ENCODE data around the gene ATF2. TPM values are rescaled to one million over a fixed set of nuclear protein-coding genes. Genes with fewer than 3 reads are reported as not detected.

ATF2 gene
- total and polyA plus RNA-seq, 9 of the 15 experiments (the other 6 are each of a cell fraction or from before 2014, with no cell fraction given), result 24.2 to 111 (median 45.9) TPM

DNA sequence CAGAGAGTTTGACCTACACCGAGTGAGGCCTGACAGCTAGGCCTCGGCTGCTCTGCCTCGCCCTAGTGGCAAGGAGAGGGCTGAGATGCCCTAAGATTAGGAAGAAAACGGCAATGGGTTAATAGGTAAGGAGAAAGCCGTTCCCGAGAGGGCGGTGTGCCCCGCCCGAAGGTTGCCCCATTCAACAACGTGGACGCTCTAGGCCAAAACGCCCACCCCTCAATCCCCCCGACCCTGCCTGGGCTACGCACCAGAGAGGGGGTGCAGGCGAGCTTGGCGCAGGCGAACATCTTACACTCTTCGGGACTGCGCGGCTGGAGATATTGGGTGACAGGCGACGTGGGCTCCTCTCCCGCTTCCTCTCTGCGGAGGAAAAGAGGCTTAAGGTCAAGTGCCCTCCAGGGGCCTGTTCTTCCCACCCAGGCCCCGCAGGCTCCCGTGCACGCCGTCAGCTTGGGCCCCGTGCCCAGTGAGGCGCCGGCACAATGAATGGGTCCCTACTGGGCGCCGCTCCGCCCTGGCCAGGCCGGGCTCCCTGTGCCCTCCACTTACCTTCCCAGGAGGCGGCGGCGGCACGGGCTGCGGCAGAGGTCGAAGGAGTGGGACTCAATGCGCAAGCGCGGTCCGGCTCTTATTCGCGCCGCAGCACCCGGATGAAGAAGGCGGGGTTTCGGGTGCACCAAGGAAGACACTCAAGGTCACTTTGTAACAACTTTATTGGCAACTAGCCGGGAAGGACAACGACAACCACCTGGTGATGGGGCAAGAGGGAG, 13.3 kb upstream of the ATF2 start, which contains the start of gene ATP5MC3 (continued):
- TF ChIP-seq, protein P1, sequence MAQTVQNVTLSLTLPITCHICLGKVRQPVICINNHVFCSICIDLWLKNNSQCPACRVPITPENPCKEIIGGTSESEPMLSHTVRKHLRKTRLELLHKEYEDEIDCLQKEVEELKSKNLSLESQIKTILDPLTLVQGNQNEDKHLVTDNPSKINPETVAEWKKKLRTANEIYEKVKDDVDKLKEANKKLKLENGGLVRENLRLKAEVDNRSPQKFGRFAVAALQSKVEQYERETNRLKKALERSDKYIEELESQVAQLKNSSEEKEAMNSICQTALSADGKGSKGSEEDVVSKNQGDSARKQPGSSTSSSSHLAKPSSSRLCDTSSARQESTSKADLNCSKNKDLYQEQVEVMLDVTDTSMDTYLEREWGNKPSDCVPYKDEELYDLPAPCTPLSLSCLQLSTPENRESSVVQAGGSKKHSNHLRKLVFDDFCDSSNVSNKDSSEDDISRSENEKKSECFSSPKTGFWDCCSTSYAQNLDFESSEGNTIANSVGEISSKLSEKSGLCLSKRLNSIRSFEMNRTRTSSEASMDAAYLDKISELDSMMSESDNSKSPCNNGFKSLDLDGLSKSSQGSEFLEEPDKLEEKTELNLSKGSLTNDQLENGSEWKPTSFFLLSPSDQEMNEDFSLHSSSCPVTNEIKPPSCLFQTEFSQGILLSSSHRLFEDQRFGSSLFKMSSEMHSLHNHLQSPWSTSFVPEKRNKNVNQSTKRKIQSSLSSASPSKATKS (CRISPR knock-in tag; IDR thresholded peaks at IDR 0.05), result no peak
- TF ChIP-seq, protein P2, sequence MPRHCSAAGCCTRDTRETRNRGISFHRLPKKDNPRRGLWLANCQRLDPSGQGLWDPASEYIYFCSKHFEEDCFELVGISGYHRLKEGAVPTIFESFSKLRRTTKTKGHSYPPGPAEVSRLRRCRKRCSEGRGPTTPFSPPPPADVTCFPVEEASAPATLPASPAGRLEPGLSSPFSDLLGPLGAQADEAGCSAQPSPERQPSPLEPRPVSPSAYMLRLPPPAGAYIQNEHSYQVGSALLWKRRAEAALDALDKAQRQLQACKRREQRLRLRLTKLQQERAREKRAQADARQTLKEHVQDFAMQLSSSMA (CRISPR knock-in tag; IDR thresholded peaks at IDR 0.05), result no peak
- TF ChIP-seq HDAC8 (tag; IDR thresholded peaks at IDR 0.05) (0 out of 2 replicates have a peak, but pooled peaks have one; percentile 60), BCOR (IDR thresholded peaks at IDR 0.05) (no peak), KDM5B (IDR thresholded peaks at IDR 0.05; ENCODE audit: insufficient replicate concordance, low read depth, low read length) (peak; percentile 70), SIN3A (IDR thresholded peaks at IDR 0.05; ENCODE audit: borderline replicate concordance in 2 of 2, control insufficient read depth in 1 of 2, low read depth in 2 of 2, low read length in 2 of 2) (peak; percentile 37 to 73; a peak in 3 of 4 replicates), NR3C1 (CRISPR knock-in tag; IDR thresholded peaks at IDR 0.05) (peak; percentile 89; the same call in 1 of the 2 replicates), MEIS2 (IDR thresholded peaks at IDR 0.05; ENCODE audit: partially characterized antibody) (peak; percentile 69), SETDB1 (IDR thresholded peaks at IDR 0.05; ENCODE audit: low read length) (no peak), FOS (IDR thresholded peaks at IDR 0.05; ENCODE audit: extremely low read depth, insufficient read length) (no peak), ZNF408 (CRISPR knock-in tag; IDR thresholded peaks at IDR 0.05; ENCODE audit: low read depth) (no peak), LEF1 (IDR thresholded peaks at IDR 0.05) (no peak; the same call in 1 of the 2 replicates), TCF7 (IDR thresholded peaks at IDR 0.05; ENCODE audit: borderline replicate concordance) (no peak), ZNF707 (CRISPR knock-in tag; conservative IDR thresholded peaks at IDR 0.05) (no peak), PRMT5 (CRISPR knock-in tag; IDR thresholded peaks at IDR 0.05) (no peak), CBX3 (IDR thresholded peaks at IDR 0.05; ENCODE audit: borderline replicate concordance in 1 of 2, low read length in 2 of 2) (peak in 1 of 2 experiments; percentile 96; a peak in 2 of 3 replicates), KDM2B (CRISPR knock-in tag; IDR thresholded peaks at IDR 0.05) (peak; percentile 6; the same call in 1 of the 2 replicates), ETV6 (IDR thresholded peaks at IDR 0.05; ENCODE audit: borderline replicate concordance in 1 of 2, low read depth in 2 of 2, low read length in 1 of 2) (peak in 1 of 2 experiments; percentile 48; a peak in 1 of 4 replicates), ETV6 (CRISPR knock-in tag; IDR thresholded peaks at IDR 0.05; ENCODE audit: borderline replicate concordance) (no peak)
- TF ChIP-seq, protein P3, sequence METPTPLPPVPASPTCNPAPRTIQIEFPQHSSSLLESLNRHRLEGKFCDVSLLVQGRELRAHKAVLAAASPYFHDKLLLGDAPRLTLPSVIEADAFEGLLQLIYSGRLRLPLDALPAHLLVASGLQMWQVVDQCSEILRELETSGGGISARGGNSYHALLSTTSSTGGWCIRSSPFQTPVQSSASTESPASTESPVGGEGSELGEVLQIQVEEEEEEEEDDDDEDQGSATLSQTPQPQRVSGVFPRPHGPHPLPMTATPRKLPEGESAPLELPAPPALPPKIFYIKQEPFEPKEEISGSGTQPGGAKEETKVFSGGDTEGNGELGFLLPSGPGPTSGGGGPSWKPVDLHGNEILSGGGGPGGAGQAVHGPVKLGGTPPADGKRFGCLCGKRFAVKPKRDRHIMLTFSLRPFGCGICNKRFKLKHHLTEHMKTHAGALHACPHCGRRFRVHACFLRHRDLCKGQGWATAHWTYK (CRISPR knock-in tag; IDR thresholded peaks at IDR 0.05), result no peak
- TF ChIP-seq, protein P4, sequence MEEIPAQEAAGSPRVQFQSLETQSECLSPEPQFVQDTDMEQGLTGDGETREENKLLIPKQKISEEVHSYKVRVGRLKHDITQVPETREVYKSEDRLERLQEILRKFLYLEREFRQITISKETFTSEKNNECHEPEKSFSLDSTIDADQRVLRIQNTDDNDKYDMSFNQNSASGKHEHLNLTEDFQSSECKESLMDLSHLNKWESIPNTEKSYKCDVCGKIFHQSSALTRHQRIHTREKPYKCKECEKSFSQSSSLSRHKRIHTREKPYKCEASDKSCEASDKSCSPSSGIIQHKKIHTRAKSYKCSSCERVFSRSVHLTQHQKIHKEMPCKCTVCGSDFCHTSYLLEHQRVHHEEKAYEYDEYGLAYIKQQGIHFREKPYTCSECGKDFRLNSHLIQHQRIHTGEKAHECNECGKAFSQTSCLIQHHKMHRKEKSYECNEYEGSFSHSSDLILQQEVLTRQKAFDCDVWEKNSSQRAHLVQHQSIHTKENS (CRISPR knock-in tag; IDR thresholded peaks at IDR 0.05), result no peak
- TF ChIP-seq, protein P5, sequence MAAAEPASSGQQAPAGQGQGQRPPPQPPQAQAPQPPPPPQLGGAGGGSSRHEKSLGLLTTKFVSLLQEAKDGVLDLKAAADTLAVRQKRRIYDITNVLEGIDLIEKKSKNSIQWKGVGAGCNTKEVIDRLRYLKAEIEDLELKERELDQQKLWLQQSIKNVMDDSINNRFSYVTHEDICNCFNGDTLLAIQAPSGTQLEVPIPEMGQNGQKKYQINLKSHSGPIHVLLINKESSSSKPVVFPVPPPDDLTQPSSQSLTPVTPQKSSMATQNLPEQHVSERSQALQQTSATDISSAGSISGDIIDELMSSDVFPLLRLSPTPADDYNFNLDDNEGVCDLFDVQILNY (CRISPR knock-in tag; IDR thresholded peaks at IDR 0.05), result peak; percentile 96
